ENCODE measurements around the gene ARHGAP15.

DNA sequence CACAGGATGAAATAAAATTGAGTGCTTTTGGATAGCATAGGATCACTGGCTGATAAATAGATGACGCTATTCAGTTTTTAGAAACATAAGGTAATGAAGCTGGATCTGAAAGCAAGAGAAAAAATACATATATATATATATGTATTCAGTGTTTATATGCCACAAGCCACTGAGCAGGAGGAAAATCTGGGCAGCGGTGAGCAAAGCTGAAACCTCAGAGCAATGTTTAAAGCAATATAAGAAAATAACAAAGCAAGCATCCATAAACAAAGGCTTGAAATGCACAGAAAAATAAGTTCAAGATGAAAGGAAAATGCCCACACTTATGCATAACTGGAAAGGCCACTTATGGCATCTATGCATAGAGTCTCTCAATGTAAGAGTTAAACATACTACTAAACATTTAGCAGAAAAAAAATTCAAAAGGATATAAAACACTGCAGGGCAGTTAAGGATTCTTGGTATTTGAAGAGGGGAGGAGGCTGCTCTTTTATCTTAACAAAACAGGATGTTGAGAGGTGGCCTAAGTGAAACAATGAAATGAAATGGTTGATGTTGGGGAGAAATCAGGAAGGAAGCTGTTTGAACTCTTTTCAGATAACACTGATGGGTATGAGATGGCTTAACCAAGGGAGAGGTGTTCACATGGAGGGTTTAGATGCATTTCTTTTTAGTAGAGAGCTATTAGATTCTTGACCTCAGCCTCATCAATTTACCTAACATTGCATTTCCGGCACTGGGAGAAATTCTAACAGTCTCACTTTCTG is 129.1 kb downstream of the ARHGAP15 start:
- TF ChIP-seq, protein P1, sequence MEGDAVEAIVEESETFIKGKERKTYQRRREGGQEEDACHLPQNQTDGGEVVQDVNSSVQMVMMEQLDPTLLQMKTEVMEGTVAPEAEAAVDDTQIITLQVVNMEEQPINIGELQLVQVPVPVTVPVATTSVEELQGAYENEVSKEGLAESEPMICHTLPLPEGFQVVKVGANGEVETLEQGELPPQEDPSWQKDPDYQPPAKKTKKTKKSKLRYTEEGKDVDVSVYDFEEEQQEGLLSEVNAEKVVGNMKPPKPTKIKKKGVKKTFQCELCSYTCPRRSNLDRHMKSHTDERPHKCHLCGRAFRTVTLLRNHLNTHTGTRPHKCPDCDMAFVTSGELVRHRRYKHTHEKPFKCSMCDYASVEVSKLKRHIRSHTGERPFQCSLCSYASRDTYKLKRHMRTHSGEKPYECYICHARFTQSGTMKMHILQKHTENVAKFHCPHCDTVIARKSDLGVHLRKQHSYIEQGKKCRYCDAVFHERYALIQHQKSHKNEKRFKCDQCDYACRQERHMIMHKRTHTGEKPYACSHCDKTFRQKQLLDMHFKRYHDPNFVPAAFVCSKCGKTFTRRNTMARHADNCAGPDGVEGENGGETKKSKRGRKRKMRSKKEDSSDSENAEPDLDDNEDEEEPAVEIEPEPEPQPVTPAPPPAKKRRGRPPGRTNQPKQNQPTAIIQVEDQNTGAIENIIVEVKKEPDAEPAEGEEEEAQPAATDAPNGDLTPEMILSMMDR (IDR thresholded peaks at IDR 0.05), result no peak
- TF ChIP-seq EP300 (IDR thresholded peaks at IDR 0.05; ENCODE audit: low read depth), result no peak
- no peak for TF ChIP-seq POLR2AphosphoS5 (IDR thresholded peaks at IDR 0.05)

All from transverse colon (tissue), 4 donors.